ENCODE data around the gene STX17. TPM values are rescaled to one million over a fixed set of nuclear protein-coding genes. Genes with fewer than 3 reads are reported as not detected.
A peak's percentile ranks its signal among the peaks of the same experiment; 100 is the strongest.

Gene STX17
- total and polyA plus RNA-seq, 2 of the 13 experiments (the other 11 are each of a cell fraction or from before 2014, with no cell fraction given), result 8.3 to 25.7 TPM

- intact Hi-C loops (cut with micrococcal nuclease; ENCODE audit: unreplicated experiment), result no loop called here
These were observed 32.4 kb upstream of the STX17 start for GRCh38 chr9:99873943-99874584.

More at GRCh38 chr9:99873943-99874584, 32.4 kb upstream of the STX17 start:
- H3K9me3 ChIP-seq (ENCODE audit: low read length), result no peaks in the 10 kb centered on the region
- H4K20me1 ChIP-seq (ENCODE audit: insufficient read depth, low read length), result no peaks in the 10 kb centered on the region
- H3K27me3 ChIP-seq (ENCODE audit: control insufficient read depth in 1 of 2, insufficient read depth in 2 of 2, low read length in 2 of 2), result no peaks in the 10 kb centered on the region
- no peak overlapping the region for H3K4me3 ChIP-seq (replicated peaks in 1 of 3; ENCODE audit: insufficient read depth in 1 of 3, low read depth in 2 of 3, low read length in 3 of 3)
- no peak overlapping the region for H3K27ac ChIP-seq (ENCODE audit: extremely low read length, insufficient read depth, low read length)
- DNase-seq (ENCODE audit: low spot score), result no peak
- TF ChIP-seq ATF7 (IDR thresholded peaks at IDR 0.05) (peak; percentile 93), ATF7 (CRISPR knock-in tag; IDR thresholded peaks at IDR 0.05) (no peak), NFAT5 (CRISPR knock-in tag; IDR thresholded peaks at IDR 0.05) (no peak)
- H3K4me1 ChIP-seq (ENCODE audit: insufficient read depth, low read length), result no peaks in the 10 kb centered on the region
- H3K79me2 ChIP-seq (ENCODE audit: insufficient read depth, low read length), result no peaks in the 10 kb centered on the region
- H2AFZ ChIP-seq (ENCODE audit: low read length), result no peak overlapping the region
- no peak for ATAC-seq
- H3K36me3 ChIP-seq (replicated peaks in 1 of 2; ENCODE audit: control insufficient read depth in 1 of 2, insufficient read depth in 2 of 2, low read length in 2 of 2), result no peaks in the 10 kb centered on the region
- ChIA-PET POLR2A (no interaction called here), CTCF (ENCODE audit: low intra/inter-chr PET ratio, low total read pairs) (no interaction called here)
- in situ Hi-C loops (cut with HindIII; ENCODE audit: extremely low pct_ligation_motif_present, low pct_unique_long_range_greater_than_20kb), result no loop called here
- no peak overlapping the region for H3K4me2 ChIP-seq (ENCODE audit: low read depth, low read length)
- no peak for FAIRE-seq
- WGBS (ENCODE audit: low lambda C conversion rate), result 22% methylated on average over 4 of the region's 4 CpGs
- no peak overlapping the region for H3K9ac ChIP-seq (ENCODE audit: insufficient read depth, low read depth, low read length)
- no TSS peak for BruUV-seq (replicated peaks)

Data from HepG2 (cell line).